HG02884 (cell line): ENCODE measurements around the gene ZSCAN5B.
A peak's percentile ranks its signal among the peaks of the same experiment; 100 is the strongest.

ENCODE experiments used
- ATAC-seq: cut with Tn5 transposase; IDR thresholded peaks from one replicate; pipeline ENCODE4 v1.9.1; 2021; ENCODE audit warnings: mild to moderate bottlenecking, moderate library complexity; ENCODE audit not compliant: unreplicated experiment

ZSCAN5B gene

DNA sequence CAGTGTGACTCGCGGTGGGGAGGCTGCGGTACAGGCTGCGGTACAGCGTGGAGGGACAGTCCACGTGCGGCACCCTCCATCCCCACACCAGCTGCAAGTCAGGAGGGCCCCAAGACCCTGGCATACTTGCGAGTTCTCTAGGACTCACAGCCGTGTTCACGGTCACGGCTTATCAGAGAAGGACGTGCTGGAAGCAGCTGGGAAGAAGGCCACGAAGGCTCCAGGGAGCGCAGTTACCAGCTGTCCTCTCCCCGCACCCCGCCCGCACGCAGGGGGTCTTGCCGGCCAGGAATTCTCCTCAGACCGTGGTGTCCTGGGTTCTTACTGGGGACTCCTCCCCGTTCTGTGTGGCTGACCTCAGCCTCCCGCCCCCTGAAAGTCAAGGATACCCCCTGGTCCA lies 50.3 kb downstream of the ZSCAN5B start:
- ATAC-seq: no peak

DNA sequence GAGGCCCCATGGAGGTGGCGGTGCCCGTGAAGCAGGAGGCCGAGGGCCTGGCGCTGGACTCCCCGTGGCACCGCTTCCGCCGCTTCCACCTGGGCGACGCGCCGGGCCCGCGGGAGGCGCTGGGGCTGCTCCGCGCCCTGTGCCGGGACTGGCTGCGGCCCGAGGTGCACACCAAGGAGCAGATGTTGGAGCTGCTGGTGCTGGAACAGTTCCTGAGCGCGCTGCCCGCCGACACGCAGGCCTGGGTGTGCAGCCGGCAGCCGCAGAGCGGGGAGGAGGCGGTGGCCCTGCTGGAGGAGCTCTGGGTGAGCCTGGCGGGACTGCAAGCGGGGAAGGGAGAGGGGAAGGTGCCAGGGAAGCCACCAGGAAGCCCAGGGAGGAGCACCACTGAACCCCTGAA lies 50.7 kb downstream of the ZSCAN5B start:
- ATAC-seq: no peak

DNA sequence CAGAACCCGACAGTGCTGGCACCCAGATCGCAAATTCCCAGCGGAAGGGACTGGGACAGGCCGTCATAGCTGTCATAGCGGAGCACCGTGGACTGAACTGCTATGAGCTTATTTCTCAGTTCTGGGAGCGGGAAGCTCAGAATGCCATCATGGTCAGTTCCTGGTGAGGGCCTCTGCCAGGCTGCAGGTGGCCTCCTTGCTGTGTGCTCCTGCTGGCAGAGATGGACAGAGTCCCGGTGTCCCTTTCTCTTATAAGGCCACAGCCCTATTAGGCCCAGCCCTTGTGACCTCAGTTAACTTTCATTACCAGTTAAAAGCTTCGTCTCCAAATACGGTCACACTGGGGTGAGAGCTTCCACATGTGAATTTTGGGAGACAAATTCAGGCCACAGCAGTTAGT lies 51.9 kb downstream of the ZSCAN5B start:
- ATAC-seq: no peak

DNA sequence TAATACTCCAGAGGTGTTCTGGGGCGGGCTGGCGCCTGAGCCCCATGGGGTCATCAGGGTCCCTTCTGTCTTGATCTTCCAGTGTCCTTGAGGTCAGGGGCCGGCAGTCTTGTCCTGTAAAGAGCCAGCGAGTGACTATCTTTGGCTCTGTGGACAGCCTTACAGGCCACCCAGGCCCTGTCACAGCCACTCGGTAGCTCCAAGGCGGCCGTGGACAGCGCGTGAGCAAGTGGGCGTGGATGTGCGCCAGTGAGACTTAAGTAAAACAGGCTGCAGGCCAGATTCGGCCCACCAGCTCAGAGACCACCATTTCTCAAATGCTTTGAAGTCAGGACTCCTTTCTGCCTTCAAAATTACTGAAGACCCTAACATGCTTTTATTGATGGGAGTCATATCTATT lies 52.8 kb downstream of the ZSCAN5B start:
- no peak for ATAC-seq

DNA sequence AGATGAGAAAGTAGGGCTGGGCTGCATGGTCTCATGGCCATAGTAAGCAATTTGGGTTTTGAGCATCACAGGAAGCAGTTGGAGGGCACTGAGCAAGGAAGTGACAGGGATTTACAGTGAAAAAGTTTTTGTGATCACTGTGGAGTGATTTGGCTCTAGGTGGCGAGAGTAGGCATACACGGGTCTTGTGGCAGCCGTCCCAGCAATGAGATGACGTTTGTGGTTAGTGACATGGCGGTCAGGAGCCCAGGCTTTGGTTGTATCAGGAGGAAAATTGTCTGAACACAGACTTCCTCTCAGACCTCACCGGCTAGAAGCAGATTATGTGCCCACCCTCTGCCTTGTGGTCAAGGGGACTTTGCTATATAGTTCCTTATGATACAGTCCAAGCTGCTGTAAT lies 53.2 kb downstream of the ZSCAN5B start:
- ATAC-seq: no peak

DNA sequence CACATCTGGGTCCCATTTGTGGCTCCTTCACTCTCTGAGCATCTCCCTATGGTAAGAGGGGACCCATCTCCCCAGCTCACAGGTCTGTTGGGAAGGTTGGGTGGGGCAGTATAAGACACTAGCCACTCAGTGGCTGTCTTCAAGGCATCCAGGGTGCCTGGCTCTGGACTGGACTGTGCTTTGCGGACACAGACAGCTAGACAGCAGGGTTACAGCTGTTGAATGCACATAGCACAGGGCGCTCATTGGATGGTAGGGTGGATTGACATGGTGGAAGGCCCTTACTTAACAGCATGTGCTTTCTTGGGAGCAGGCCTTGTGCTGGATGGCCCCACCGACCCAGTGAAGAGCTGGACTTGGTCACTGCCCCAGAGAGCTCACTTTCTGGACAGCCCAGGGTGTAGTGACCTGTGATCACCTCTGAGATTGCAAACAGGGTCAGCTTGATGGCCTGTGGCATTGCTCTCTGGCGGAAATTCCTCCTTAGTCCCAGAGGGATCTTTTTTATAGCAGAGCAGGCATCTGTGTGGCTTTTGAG lies 54.6 kb downstream of the ZSCAN5B start:
- no peak for ATAC-seq

DNA sequence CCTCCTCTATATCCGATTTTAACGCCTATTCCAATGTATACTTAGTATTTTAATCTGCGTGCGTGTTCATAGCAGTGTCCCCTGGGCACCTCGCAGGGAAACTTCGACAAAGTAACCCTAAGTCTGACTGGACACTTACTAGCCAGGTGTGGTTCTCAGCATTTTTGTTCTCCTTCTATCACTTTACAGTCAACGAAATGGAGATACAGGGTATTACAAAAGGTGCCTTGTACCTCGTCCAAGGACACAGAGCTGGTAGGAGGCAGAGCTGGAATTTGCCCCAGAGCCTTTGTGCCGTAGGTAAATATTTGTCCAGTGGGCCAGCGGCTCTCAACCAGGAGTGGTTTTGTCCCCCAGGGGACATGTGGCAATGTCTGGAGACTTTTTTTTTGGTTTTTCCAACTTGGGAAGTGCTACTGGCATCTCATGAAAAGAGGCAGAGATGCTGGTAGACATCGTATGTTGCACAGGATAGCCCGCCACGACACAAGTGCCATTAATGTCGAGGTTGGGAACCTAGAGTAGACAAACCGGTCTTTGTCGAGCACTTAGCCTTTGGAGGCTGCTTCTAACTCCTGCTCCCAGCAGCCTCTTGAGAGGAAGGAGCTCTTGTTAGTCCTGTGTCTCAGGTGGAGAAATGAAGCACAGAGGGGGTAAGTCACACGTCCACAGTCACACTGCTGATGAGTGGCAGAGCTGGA lies 55.3 kb downstream of the ZSCAN5B start:
- ATAC-seq: no peak

DNA sequence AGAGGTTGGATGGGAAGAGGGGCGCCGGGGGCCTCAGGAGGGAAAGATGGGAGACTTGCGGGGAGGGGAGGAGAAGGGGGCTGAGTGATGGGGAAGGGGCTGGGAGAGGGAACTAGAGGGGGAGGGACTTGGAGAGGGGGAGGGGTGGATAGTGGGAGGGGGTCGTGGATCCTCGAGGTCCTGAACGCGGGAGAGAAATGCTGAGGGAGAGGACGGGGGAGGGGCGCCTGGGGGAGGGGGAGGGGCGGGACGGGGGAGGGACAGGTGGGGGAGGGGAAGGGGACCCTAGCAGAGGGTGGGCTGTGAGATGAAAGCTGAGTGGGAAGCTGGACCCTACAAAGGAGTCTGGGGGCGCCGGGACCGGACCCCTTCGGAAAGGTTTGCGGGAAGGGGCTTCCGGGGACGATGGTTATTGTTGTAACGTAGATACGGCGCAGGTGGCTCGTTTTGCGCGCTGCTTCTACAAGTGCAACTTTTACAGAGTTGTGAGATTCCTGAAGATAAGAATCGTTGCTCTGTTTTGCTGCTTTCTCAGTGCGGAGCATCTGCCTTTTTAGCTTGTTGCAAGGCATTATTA lies 56.1 kb downstream of the ZSCAN5B start:
- ATAC-seq: no peak

DNA sequence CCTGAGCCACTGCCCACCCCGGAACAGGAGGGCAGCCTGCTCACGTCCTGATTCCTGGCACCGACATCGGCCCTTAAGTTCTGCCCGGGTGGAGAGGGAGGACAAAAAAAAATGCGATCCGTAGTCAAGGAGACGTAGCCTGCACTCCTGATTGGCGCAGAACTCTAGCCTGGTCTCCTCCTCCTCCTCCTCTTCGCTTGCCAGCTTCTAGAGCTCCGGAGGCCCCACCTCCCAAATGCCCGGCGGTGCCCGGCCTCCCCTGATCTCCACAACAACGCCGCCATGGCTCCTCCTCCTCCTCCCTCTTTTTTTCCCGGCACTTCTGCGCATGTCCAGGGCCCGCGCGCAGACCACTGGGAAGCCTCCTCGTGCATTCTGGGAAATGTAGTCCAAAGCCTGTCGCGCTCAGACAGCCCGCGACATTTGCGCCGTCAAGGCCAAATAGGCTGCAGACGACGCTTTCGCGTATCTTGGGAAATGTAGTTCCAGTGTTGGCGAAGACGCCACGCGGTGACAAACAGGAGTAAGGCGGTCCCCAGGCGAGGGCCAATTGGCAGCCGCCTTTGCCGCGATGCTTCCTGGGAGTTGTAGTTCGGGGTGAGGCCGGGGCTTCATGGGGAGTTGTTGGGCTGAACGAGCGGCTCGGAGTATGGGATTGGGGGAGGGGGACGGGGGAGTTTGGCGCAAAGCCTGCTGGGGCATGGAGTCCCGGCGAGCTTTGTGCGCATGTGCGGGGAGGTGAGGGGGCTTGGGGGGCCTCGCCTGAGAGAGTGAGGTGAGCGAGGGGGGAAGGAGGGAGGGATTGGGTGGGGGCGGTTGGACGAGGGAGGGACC lies 56.8 kb downstream of the ZSCAN5B start, which contains the start of gene ZNF444:
ZNF444 (plus strand) TSS at position 705 of the 834 bp plus-strand sequence. CDS start 5,625 bp downstream, outside the sequence.
- ATAC-seq: peak; percentile 88

DNA sequence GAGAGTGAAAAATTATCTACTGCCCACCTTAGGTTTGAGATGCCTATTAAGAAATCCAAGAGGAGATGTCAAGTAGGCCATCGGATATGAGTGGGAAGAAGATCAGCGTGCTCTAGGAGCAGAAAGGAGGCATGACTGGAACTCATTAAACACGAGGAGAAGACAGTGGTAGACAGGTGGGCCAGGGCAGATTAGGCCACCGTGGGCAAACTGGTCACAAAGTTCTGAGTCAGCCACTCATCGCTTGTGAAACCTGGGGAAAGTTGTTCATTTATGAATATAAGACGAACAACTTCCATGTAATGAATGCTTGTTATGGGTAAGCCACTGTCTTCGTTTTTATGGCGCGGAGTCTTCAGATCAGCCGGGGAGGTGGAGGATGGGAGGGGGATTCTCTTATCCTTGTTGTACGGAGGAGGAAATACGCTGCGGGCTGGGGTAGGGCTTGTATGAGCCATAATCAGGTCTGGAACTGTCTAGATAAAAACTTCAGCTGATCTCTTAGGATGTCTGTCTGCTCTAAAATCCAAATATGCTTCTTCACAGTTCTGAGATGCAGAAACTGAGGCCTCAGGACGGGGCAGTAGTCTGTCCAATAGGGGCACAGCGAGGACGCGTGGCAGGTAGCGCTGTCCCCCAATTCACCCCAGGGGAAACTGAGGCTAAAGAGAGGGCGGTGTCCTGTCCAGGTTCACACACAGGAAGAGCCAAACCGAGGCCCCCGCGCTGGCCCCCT lies 57.6 kb downstream of the ZSCAN5B start:
- ATAC-seq: no peak
